Measurements from ENCODE around the gene CCDC14.
"Not testable (repeated sequence)": the region's sequence is repeated elsewhere in the genome, so short reads cannot be mapped to it uniquely, and the experiment has no call there.

CCDC14 gene

GRCh38 chr3:123966799-123967198 lies 5.8 kb upstream of the CCDC14 start:
- DNase-seq: not testable (repeated sequence)

- not testable (repeated sequence) for DNase-seq
Observed at GRCh38 chr3:123964793-123965192, 3.8 kb upstream of the CCDC14 start.

GRCh38 chr3:123961508-123961856 lies 453 bp upstream of the CCDC14 start:
- DNase-seq: no peak

GRCh38 chr3:123953735-123954134 lies 7.3 kb downstream of the CCDC14 start:
- DNase-seq: no peak

- DNase-seq: no peak
Observed at GRCh38 chr3:123952844-123953520, 8.0 kb downstream of the CCDC14 start.

GRCh38 chr3:123951522-123952447 lies 9.2 kb downstream of the CCDC14 start:
- DNase-seq: no peak

- DNase-seq: no peak
Observed at GRCh38 chr3:123949641-123950040, 11.4 kb downstream of the CCDC14 start.

- no peak for DNase-seq
Observed at GRCh38 chr3:123948449-123948848, 12.6 kb downstream of the CCDC14 start.

- DNase-seq: no peak
Observed at GRCh38 chr3:123947482-123947881, 13.5 kb downstream of the CCDC14 start.

GRCh38 chr3:123941542-123941941 lies 19.5 kb downstream of the CCDC14 start:
- DNase-seq: no peak

GRCh38 chr3:123941121-123941520 lies 19.9 kb downstream of the CCDC14 start:
- DNase-seq: no peak

- DNase-seq: no peak
Observed at GRCh38 chr3:123939706-123940105, 21.3 kb downstream of the CCDC14 start.

- DNase-seq: no peak
Observed at GRCh38 chr3:123936400-123936799, 24.6 kb downstream of the CCDC14 start.

GRCh38 chr3:123935830-123936229 lies 25.2 kb downstream of the CCDC14 start:
- no peak for DNase-seq

GRCh38 chr3:123934250-123934649 lies 26.8 kb downstream of the CCDC14 start:
- DNase-seq: no peak

- DNase-seq: no peak
Observed at GRCh38 chr3:123930445-123930844, 30.6 kb downstream of the CCDC14 start.

GRCh38 chr3:123929325-123929724 lies 31.7 kb downstream of the CCDC14 start:
- no peak for DNase-seq

- no peak for DNase-seq
Observed at GRCh38 chr3:123926396-123926795, 34.6 kb downstream of the CCDC14 start.

GRCh38 chr3:123920868-123921267 lies 40.2 kb downstream of the CCDC14 start:
- no peak for DNase-seq

- DNase-seq: no peak
Observed at GRCh38 chr3:123920383-123920782, 40.6 kb downstream of the CCDC14 start.

GRCh38 chr3:123919353-123919752 lies 41.7 kb downstream of the CCDC14 start:
- DNase-seq: no peak

- no peak for DNase-seq
Observed at GRCh38 chr3:123914829-123915228, 46.2 kb downstream of the CCDC14 start.

GRCh38 chr3:123909785-123910184 lies 51.2 kb downstream of the CCDC14 start:
- DNase-seq: no peak

GRCh38 chr3:123907720-123908119 lies 53.3 kb downstream of the CCDC14 start:
- DNase-seq: no peak

All from activated CD4-positive, alpha-beta T cell treated with anti-CD3 and anti-CD28 coated beads, Interleukin-2, amount 50 U/mL, for 4 hours (primary cell).